GM21367 (cell line): ENCODE data around the gene FOSL2.

Experiments used
- ATAC-seq: cut with Tn5 transposase; IDR thresholded peaks from one replicate; pipeline ENCODE4 v1.9.1; 2021; ENCODE audit not compliant: unreplicated experiment

Gene FOSL2

GRCh38 chr2:28447086-28447485, 54.4 kb downstream of the FOSL2 start:
- ATAC-seq = no peak

- no peak for ATAC-seq
Measured at GRCh38 chr2:28447943-28448792, 55.5 kb downstream of the FOSL2 start.

GRCh38 chr2:28448793-28449100, 56.1 kb downstream of the FOSL2 start:
- no peak for ATAC-seq

GRCh38 chr2:28449126-28449487, 56.4 kb downstream of the FOSL2 start:
- no peak for ATAC-seq

GRCh38 chr2:28449488-28450395, 57.1 kb downstream of the FOSL2 start:
- ATAC-seq = no peak

- no peak for ATAC-seq
Measured at GRCh38 chr2:28450901-28451565, 58.4 kb downstream of the FOSL2 start.

GRCh38 chr2:28451793-28452533, 59.3 kb downstream of the FOSL2 start:
- no peak for ATAC-seq

- no peak for ATAC-seq
Measured at GRCh38 chr2:28452534-28453081, 60.0 kb downstream of the FOSL2 start.

GRCh38 chr2:28453396-28453795, 60.7 kb downstream of the FOSL2 start:
- ATAC-seq = no peak

- no peak for ATAC-seq
Measured at GRCh38 chr2:28454016-28454930, 61.6 kb downstream of the FOSL2 start.

- ATAC-seq = no peak
Measured at GRCh38 chr2:28457237-28457636, 64.6 kb downstream of the FOSL2 start.

GRCh38 chr2:28461056-28461455, 68.4 kb downstream of the FOSL2 start:
- ATAC-seq = no peak

- no peak for ATAC-seq
Measured at GRCh38 chr2:28462122-28462521, 69.5 kb downstream of the FOSL2 start.

- no peak for ATAC-seq
Measured at GRCh38 chr2:28463211-28463816, 70.7 kb downstream of the FOSL2 start.

- no peak for ATAC-seq
Measured at GRCh38 chr2:28463893-28464292, 71.2 kb downstream of the FOSL2 start.

GRCh38 chr2:28465148-28465885, 72.7 kb downstream of the FOSL2 start:
- ATAC-seq = no peak
